ENCODE measurements around the gene ZBP1.

GRCh38 chr20:57608516-57608915, 11.7 kb downstream of the ZBP1 start:
- TF ChIP-seq CTCF (IDR thresholded peaks at IDR 0.05) = no peak
- no peak for TF ChIP-seq POLR2A (IDR thresholded peaks at IDR 0.05)

All from breast epithelium (tissue), 3 donors.